GM21367 (cell line): ENCODE data around the gene SPAST.
"Not testable (repeated sequence)": the region's sequence is repeated elsewhere in the genome, so short reads cannot be mapped to it uniquely, and the experiment has no call there.

ENCODE experiments used
- ATAC-seq: cut with Tn5 transposase; IDR thresholded peaks from one replicate; pipeline ENCODE4 v1.9.1; 2021; ENCODE audit not compliant: unreplicated experiment

Gene SPAST

DNA sequence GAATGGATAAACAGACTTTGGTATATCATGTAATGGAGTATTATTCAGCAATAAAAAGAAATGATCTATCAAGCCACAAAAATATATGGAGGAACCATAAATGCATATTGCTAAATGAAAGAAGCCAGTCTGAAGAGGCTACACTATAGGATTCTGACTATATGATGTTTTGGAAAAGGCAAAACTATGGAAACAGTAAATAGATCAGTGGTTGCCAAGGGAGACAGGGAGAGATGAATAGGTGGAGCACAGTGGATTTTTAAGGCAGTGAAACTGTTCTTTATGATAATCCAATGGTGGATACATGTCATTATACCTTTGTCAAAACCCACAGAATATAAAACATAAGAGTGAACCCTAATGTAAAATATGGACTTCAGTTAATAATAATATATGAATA lies 61.3 kb downstream of the SPAST start:
- no peak for ATAC-seq

DNA sequence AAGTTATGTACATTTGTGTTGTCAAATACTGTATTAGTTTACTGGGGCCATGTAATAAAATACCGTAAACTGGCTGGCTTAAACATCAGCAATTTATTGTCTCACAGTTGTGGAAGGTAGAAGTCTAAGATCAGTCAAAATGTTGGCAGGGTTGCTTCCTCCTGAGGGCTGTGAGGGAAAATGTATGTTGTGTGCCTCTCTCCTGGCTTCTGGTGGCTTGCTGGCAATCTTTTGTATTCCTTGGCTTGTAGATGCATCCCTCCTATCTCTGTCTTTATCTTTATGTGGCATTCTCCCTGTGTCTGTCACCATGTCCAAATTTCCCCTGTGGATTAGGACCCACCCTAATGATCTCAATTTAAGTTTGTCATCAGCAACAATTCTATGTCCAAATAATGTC lies 65.3 kb downstream of the SPAST start:
- no peak for ATAC-seq

- no peak for ATAC-seq
These were observed 65.7 kb downstream of the SPAST start for GRCh38 chr2:32129086-32129485.

DNA sequence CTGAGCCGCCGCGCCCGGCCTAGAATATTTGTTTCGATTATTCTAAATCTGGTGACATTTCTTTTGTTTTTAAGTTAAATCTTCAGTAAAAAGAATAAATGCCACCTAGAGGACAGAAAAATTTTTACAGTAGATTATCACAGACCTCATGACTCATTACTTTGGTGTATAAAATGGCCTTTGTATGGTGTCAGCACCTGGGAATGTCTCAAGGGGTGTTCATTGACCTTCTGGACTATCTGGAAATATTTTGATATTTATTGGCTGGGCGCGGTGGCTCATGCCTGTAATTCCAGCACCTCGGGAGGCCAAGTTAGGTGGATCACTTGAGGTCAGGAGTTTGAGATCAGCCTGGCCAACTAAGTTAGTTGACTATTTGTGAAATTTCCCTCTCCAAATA lies 72.1 kb downstream of the SPAST start:
- ATAC-seq = no peak

DNA sequence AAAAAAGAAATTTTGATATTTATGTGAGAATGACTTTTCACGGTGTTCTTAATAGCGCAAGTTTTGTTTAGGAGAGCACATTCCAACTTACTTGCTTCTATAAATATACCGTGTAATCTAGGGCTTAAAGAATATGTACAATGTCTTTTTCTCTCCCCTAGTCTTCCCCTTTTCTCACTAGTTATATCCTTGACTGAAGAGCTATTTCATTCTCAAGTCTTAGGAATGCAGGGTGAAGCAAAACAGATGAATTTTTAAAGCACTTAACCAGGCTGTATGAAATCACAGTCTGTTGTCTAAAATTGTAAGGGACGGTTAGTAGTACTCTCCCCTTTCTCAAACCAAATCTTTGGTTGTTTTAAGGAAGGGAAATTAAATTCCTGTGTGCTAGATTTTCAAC lies 72.7 kb downstream of the SPAST start:
- no peak for ATAC-seq

- ATAC-seq = not testable (repeated sequence)
These were observed 88.2 kb downstream of the SPAST start for GRCh38 chr2:32151544-32151943.

- ATAC-seq = no peak
These were observed 96.3 kb downstream of the SPAST start for GRCh38 chr2:32159678-32160077.

GRCh38 chr2:32161296-32161695 lies 97.9 kb downstream of the SPAST start:
- ATAC-seq = no peak

GRCh38 chr2:32164254-32164653 lies 100.9 kb downstream of the SPAST start:
- ATAC-seq = not testable (repeated sequence)

- not testable (repeated sequence) for ATAC-seq
These were observed 101.6 kb downstream of the SPAST start for GRCh38 chr2:32165027-32165347.

GRCh38 chr2:32166115-32166574 lies 102.8 kb downstream of the SPAST start:
- ATAC-seq = no peak

DNA sequence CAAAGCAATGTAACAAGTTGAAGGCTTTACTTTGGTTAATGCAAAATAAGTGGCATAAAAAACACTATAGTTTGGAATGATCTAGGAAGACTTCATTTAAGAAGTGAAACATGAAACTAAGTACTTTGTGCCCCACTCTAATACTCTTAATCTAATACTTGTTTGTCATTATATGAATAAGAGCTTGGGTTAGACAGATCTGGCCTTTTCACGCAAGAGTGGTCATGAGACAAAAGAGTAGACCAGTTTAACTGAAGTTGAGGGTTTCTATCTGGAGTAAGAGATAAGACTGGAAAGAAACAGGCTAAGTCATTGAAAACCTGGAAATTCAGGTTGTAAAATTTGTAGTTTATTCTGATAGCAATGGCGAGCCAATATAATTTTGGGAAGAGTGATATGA lies 105.2 kb downstream of the SPAST start:
- ATAC-seq = no peak

GRCh38 chr2:32172870-32173269 lies 109.5 kb downstream of the SPAST start:
- no peak for ATAC-seq

DNA sequence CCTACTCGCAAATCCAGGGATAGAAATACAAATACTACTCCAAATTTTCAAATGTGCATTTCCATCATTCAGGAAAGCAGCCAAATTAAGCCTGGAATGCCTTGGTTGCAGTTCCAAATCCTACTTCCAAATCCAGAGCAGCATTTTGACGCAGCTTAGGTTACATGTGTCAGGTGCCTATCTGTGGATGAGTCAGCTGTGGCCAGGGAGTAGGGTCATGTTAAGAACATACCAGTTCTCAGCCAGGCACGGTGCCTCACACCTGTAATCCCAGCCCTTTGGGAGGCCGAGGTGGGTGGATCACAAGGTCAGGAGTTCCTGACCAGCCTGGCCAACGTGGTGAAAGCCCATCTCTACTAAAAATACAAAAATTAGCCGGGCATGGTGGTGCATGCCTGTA lies 119.3 kb downstream of the SPAST start:
- no peak for ATAC-seq

DNA sequence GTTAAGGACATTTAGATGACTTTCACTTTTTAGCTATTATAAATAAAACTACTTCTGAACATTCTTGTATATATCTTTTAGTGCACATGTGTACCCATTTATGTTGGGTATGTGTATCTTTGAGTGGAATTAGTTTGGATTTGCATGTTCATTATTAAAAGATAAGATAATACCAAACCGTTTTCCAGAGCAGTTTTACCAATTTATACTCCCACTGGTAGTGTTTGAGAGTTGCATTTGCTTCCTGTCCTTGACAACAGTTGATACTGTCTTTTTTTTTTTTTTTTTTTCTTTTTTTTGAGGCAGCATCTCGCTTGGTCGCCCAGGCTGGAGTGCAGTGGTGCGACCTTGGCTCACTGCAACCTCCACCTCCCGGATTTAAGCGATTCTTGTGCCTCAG lies 125.7 kb downstream of the SPAST start:
- ATAC-seq = no peak

- ATAC-seq = no peak
These were observed 129.1 kb downstream of the SPAST start for GRCh38 chr2:32192418-32192817.

GRCh38 chr2:32200814-32201213 lies 137.5 kb downstream of the SPAST start:
- ATAC-seq = no peak

DNA sequence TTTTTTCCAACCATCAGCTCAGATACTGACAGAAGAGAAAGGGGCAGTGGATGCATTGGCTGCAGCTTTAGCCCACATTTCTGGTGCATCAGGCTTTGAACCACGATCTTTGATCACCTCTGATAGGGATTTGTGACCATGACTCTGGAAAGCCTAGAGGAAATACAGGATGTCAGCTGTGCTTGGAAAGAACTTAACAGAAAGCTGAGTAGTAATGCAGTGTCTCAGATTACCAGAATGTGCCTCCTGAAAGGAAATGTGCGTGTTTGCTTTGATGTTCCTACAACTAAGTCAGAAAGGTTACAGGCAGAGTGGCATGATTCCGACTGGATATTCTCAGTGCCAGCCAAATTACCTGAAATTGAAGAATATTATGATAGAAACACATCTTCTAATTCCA lies 140.1 kb downstream of the SPAST start:
- ATAC-seq = not testable (repeated sequence)
